Dedifferentiated amniotic fluid mesenchymal stem cell (primary cell): Measurements from ENCODE around the gene RNU1-2.
"Not testable (repeated sequence)": the region's sequence is repeated elsewhere in the genome, so short reads cannot be mapped to it uniquely, and the experiment has no call there.

Source experiments
- DNase-seq: peaks from one replicate; pipeline ENCODE4 v3.0.0-alpha.2; 2016; ENCODE audit errors: extremely low spot score

RNU1-2 gene

GRCh38 chr1:16895598-16896315, at the start of gene RNU1-2:
TSS of gene RNU1-2 (plus strand) at chr1:16895980.
- DNase-seq = peak; percentile 97

GRCh38 chr1:16856201-16856600, 39.6 kb upstream of the RNU1-2 start:
- not testable (repeated sequence) for DNase-seq

GRCh38 chr1:16859167-16860041, 36.4 kb upstream of the RNU1-2 start:
- DNase-seq = not testable (repeated sequence)

GRCh38 chr1:16860048-16860447, 35.7 kb upstream of the RNU1-2 start:
- DNase-seq = not testable (repeated sequence)

GRCh38 chr1:16861832-16862245, 33.9 kb upstream of the RNU1-2 start:
- DNase-seq = not testable (repeated sequence)

GRCh38 chr1:16862415-16862814, 33.4 kb upstream of the RNU1-2 start:
- not testable (repeated sequence) for DNase-seq

- not testable (repeated sequence) for DNase-seq
Measured at GRCh38 chr1:16863024-16863423, 32.8 kb upstream of the RNU1-2 start.

- not testable (repeated sequence) for DNase-seq
Measured at GRCh38 chr1:16866926-16867707, 28.7 kb upstream of the RNU1-2 start.

GRCh38 chr1:16868787-16869186, 27.0 kb upstream of the RNU1-2 start:
- DNase-seq = not testable (repeated sequence)

GRCh38 chr1:16869996-16870395, 25.8 kb upstream of the RNU1-2 start:
- not testable (repeated sequence) for DNase-seq

GRCh38 chr1:16871171-16871570, 24.6 kb upstream of the RNU1-2 start:
- not testable (repeated sequence) for DNase-seq

- peak; percentile 38 for DNase-seq
Measured at GRCh38 chr1:16872152-16873075, 23.4 kb upstream of the RNU1-2 start.

GRCh38 chr1:16873076-16873879, 22.5 kb upstream of the RNU1-2 start:
- DNase-seq = not testable (repeated sequence)

GRCh38 chr1:16874968-16875765, 20.6 kb upstream of the RNU1-2 start:
- DNase-seq = not testable (repeated sequence)

GRCh38 chr1:16881742-16882141, 14.0 kb upstream of the RNU1-2 start:
- DNase-seq = not testable (repeated sequence)

- no peak for DNase-seq
Measured at GRCh38 chr1:16882986-16883385, 12.8 kb upstream of the RNU1-2 start.

GRCh38 chr1:16884487-16884886, 11.3 kb upstream of the RNU1-2 start:
- not testable (repeated sequence) for DNase-seq

GRCh38 chr1:16886860-16887605, 8.7 kb upstream of the RNU1-2 start:
- DNase-seq = no peak
